Medulla oblongata (tissue), 1 donor: ENCODE results near the gene DVL2.

ENCODE experiments used
- DNase-seq: peaks from one replicate; pipeline ENCODE4 v3.0.0-alpha.2; 2015; ENCODE audit errors: extremely low spot score

The DVL2 gene

DNA sequence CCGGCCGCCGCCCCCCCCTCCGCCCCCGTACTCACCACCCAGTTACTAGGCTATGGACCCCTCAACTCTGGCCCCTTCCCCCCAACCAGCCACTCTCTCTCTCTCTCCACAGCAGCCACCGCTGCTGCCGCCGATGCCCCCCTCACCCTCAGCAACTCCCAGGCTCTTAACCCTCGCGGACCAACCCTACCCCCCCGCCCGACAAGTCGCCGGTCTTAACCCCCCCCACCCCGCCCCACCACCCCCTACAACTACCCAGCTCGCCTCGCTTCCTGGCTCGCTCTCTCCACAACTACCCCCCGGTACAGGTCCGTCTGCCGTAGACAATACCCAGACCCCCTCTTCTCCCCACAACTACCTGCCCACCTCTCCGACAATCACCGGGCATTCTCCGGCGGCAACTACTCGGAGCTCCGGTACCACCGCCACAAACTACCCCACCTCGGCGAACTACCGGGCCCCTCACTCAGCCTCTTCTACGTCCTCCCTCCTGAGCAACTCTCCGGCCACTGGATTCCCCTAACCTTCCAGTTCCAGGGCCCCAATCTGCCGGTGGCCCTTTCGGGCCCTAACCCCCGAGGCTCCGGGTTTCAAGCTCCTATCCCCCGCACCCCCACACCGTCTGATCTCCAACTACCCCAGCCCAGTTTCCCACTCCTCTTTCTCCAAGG, 4.2 kb upstream of the DVL2 start:
- DNase-seq: no peak

DNA sequence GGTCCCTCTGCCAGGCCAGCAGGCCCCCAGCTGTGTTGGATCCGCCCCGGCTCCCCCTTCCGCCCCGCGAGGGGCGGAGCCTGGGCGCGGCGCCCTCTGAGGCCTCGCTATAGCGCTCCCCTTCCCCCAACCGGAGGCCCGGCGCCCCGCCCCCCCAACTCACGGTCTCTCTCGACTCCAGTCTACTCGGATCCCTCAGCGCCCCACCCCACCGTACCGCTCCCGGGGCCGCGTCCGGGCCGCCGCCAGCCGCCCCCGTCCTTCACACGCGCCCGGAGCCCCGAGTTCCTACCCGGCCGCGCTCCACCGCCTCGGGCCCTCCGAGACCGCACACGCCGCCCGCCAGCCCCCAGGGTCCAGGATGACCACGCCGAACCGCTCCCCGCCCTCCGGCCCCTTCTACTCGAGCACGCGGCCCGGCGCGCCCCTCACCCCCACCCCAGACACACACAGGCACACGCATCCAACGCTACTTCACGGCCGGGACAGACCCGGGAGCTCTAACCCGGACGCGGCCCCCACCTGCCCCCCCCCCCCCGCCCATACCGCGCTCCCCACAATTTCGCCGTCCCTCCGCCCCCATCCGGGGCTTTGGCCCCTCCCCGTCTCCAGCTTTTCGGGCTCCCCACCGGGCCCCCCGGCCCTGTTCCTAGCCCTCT, 3.6 kb upstream of the DVL2 start:
- peak; percentile 72 for DNase-seq

DNA sequence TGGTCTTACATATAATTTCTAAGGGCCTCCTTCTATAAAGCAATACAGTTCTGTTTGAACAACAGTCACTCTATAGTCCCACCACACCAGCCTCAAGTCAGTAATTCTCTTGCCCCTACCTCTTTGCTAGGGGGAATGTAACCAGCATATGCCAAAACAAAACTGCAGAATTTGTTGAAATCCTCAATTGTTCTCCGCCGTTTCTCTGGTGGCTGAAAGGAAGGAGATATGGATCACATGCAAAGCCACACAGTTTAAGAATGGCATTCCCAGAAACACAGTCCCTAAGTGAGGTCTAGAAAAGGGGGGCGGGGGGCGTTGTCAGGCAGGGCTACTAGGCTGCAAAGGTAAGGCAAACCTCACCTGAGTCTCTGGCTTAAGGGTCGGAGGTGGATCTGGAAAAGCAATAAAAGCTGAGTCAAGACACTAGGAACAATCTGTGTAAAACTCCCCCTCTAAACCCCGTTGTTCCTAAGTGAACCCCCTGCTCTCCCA, 3.0 kb upstream of the DVL2 start:
- DNase-seq: no peak

DNA sequence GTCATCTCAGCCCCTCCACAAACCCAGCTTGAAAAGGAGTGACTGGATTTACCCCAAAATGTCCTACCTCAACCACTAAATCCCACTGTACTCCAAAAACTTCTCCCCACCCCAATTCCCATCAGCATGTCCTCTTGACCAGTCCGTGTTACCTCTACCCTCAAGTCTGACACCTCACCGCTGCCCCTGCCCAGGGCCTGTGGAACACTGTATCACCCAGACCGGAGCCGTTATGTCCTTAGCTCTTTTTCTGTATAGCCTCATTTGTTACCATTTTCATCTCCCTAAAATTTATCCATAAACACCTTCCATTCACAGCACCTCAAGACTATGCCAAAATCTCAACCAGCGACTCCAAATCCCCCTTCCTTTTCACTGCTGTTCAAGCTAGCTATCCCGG, 2.5 kb upstream of the DVL2 start:
- DNase-seq: no peak

DNA sequence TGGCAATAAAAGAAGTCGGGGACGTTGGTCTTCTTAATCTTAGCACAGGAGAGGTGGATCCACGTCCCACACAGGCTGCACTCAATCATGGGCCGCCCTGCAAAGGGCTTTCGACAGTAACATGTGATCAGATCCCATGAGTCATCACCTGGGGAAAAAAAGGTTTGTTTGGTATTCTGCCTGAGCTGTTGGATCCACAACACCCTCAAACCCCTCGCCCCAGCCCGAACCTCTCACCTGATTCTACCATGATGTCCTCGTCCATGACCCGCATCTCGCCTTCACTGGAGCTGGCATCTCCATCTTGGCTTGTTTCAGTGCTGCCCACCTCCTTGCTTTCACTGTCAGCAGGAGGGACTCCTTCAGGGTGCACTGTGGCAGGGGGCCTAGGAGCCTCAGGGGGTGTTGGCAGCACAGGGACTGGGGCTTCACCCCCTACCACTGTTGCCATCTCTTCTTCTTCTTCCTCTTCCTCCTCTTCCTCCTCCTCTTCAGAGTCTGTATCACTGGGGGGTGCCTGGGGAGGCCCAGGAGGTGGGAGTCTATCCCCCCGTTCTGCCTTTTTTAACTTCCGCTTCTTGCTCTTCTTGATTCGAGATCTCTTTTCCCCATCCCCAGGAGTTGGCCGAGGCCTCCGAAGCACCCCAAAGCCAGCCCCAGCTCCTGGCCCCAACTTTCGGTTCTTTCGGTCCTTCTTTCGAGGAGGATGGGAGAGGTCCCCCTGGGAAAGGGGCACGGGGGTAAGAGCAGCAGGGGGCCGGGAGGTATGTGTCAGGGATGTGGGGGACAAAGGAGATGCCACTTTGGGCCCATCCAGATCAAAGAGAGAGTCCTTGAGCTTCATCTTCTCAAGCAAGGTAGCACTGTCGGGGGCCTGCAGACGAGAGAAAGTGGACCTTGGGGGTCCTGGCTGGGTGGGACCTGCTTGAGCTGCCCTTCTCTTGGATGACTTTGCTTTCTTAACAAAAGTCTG, 1.7 kb upstream of the DVL2 start:
- DNase-seq: no peak

DNA sequence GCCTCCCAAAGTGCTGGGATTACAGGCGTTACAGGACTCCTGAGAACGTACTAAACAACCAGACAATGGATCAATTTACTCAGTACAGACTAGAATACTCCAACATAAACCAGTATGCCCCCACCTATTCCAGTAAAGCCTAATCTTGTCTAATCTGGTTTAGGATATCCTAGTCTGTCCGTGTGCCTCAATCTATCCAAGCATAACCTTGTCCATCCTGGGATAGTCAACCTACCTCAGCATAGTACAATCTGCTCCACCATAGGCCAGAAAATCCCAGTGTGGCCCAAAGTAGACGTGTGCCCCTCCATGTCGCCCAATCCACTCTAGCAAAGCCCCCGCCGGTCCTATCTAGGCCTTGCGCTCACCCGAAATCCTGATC, 625 bp downstream of the DVL2 start:
- DNase-seq: no peak

DNA sequence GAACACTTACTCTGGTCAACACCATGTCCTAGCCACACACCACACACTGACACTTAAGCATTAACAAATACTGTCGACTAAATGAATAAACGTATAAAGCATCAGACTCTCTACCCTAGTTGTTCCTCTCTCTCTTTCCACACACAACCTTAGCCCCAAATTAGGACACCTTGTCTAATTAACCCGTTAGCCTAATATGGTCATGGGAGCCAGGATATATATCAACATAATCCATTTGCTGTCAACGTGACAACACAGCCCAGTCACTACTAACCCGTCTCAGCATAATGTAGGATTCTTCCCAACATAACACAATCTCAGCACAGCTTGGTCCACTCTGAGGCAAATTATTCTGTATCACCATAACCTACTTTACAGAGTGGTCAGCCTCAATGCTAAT, 2.2 kb downstream of the DVL2 start:
- DNase-seq: no peak

DNA sequence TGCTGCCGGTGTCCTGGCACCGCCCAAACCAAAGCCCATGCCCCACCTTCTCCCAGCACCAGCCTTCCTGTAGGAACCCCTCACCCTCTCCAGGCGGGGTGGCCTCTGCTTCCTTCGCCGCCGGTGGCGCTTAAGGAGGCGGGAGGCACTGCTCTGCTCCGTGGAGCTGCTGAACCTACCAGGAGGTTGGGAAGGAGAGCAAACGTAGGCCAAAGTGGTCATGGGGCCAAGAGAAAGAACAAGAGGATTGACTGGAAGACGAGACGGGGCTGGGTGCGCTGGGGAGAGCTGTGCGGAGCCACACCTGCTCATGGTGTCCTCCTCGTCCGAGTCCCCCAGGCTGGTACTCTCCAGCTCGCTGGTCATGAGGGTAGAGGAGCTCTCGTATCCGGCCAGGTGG, 4.8 kb downstream of the DVL2 start:
- no peak for DNase-seq

DNA sequence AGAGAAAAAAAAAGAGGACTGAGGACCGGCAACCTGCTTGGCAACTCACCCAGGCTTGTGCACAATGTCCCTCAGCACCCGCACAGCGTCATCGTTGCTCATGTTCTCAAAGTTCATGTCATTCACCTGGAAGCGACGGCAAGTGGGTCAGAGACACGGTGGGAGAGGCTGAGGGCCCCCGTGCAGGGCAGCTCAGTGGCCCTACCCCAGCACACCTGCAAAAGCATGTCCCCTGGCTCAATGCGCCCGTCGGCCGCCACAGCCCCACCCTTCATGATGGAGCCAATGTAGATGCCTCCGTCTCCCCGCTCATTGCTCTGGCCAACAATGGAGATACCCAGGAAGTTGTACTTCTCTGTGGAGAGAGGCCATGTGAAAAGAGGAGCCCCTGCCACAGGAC, 5.4 kb downstream of the DVL2 start:
- DNase-seq: no peak

DNA sequence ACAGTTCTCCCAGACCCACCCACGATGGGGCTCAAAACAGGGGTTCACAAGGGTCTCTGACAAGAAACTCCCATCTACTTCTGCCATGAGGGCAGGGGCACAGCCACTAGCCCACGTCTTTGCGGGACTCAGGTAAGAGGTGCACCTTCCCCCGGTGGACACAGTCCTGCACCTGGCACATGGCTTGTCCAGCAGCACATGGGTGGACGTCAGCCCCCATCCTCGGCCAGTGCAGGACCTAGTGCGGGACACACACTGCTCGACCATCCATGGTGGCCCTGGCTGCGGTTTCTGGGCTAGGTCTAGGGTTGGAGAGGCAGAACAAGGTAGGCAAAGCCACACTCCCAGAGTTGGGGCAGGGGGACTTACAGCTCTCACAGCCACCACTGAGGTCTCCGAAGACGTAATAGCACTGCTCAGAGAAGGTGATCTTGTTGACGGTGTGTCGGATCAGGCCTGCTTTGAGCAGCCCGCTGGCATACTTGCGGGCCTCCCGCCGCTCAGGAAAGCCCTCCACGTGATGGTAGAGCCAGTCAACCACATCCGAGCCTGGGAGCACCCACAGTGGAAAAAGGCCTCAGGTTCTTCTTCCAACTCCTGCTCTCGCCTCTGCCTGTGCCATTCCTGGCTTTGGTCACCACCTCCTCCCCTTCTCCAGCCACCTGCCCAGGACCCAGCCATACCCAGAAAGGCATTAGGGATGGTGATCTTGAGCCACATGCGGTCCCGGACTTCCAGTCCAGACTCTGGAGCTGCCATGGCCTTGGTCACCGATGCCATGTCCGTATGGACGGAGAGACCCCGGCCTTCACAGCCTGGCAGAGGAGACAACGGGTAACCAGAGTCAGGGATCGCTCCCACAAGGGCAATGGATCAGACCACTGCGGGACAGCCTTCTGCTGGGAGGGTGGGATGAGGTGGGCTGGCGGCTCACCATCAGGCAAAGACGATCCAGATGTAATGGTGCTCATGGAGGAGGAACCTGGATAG, 7.3 kb downstream of the DVL2 start:
- DNase-seq: no peak

DNA sequence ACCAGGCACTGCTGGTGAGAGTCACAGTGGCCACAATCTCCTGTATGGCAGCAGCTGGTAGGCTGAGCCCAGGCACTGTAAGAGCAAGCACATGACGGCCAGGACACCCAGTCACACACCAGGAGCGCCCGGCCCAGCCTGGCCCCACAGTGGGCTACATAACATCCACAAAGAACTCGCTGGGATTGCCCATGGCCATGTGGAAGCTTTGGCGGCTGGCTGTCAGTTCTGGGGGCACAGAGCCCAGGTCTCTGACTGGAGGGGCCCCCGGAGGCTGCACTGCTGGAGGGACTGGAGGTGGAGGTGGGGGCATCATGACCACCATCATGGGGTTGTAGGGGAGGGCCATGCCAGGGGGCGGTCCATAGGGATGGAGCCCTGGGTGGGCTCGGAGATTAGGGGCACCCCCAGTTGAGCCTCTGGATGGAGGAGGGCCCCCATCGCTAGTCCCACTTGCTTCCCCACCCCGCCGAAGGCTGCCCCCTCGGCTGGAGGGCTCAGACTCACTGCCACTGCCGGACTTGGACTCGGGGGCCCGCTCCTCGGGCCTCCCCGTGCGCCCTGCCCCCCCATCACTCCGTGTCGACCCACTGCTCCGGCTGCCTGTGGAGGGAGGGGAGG, 8.5 kb downstream of the DVL2 start:
- no peak for DNase-seq

DNA sequence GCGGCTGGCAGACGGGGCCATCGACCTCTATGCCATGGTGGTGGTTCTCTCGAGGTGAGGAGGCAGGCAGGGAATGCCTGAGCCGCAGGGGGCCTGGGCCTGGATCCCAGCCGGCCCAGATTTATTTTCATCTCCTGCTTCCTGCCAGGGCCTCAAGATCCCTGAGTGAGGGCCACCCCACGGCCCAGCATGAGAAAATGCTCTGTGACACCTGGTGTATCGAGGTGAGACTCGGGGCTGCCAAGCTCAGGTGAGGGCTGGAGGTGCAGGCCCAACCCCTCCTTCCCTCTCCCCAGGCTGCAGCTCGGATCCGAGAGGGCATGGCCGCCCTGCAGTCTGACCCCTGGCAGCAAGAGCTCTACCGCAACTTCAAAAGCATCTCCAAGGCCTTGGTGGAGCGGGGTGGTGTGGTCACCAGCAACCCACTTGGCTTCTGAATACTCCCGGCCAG, 9.6 kb downstream of the DVL2 start:
- DNase-seq: no peak

DNA sequence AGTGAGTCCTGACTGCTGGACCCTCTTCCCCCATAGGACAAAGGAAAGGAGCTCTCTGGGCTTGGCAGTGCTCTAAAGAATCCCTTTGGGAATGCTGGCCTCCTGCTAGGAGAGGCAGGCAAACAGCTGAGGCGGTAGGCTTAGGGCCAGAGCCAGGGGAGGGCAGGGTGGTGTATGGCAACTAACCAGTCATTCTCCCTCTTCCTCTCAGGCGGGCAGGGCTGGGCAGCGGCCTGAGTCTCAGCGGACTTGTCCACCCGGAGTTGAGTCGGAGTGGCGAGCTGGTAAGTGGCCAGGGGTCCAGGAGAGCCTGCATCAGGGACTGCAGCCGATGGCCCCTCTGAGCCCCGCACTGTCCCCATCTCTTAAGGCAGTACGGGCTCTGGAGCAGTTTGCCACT, 10.2 kb downstream of the DVL2 start:
- no peak for DNase-seq

DNA sequence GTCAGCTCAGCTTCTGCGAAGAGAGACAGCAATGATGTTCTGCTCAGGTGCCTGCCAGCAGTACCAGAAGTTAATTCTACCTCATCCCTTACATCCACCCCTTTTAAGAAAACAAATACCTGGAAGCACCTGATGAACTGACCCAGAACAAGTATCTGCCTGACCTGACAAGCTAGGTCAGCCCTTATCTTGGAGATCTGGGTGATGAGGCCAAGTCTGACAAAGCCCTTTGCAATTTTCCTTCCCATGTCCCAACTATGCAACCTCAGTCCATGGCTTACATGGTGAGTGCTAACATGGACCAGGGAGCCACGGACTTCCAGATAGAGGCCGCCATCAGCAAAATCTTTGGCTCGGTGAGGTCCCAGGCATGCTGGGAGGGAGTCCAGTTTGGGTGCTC, 10.9 kb downstream of the DVL2 start:
- DNase-seq: no peak

DNA sequence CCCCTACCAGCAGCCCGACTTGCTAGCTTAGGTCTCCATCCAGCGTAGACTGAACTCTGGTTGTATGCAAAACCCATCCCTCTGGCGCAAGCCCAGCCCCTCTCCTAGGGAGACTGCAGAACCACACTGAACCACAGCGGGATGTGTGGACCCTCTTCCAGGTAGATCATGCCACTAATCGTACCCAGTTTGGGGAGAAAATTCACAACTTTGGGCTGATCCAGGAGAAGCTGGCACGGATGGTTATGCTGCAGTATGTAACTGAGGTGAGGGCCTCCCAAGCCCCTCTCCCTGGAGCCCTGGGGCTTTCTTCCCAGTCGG, 11.4 kb downstream of the DVL2 start:
- DNase-seq: no peak

DNA sequence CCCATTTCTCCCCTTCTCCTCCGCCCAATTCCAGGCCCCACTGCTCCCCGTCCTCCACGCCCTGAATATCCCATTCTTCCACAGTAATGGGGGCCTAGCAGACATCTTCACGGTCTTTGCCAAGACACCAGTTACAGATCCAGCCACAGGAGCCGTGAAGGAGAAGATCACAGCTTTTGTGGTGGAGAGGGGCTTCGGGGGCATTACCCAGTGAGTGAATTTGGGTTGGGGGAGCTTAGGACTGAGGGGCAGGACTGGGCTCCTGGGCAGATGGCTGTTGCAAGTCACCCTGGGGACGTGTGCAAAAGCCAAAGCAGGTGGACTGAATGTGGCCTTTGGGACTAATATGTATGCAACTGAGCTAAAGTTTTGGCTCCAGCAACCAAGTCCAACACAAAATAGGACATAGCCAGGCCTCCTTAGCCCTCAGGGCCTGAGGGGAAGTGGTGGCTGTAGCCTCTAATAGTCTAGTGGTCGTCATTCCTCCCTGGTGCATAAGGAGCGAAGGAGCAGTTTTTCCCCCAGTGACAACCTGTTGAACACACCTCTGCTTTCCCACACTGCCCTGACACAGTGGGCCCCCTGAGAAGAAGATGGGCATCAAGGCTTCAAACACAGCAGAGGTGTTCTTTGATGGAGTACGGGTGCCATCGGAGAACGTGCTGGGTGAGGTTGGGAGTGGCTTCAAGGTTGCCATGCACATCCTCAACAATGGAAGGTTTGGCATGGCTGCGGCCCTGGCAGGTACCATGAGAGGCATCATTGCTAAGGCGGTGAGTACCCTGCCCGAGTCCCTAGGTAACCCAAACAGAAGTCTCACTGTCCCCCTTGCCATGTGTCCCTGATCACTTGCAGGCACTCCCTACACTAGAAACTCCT, 12.0 kb downstream of the DVL2 start:
- DNase-seq: no peak

DNA sequence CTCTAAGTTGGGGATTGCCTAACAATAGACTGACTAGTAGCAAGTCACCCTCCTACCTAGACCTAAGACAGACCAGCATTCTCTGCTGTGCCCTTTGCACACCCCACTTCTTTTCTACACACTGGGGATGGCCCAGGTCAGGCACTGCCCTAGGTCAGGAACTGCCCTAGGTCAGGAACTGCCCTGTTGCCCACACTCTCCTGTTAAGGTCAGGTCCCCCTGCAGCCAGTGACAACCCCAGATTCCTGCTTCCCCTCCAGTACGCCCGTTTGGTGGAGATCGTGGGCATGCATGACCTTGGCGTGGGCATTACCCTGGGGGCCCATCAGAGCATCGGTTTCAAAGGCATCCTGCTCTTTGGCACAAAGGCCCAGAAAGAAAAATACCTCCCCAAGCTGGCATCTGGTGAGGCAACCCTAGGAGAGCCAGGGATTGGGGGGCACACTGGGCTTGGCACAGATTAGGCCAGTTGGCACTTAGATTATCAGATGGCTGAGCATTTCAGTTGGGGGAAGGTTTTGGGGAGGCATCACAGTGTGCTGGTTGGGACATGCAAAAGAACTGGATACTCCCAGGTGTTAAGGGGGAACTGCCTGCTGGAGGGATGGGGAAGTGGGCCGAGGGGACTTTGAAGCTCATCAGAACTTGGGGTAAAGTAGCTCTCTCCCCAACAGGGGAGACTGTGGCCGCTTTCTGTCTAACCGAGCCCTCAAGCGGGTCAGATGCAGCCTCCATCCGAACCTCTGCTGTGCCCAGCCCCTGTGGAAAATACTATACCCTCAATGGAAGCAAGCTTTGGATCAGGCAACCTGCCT, 12.8 kb downstream of the DVL2 start:
- no peak for DNase-seq

DNA sequence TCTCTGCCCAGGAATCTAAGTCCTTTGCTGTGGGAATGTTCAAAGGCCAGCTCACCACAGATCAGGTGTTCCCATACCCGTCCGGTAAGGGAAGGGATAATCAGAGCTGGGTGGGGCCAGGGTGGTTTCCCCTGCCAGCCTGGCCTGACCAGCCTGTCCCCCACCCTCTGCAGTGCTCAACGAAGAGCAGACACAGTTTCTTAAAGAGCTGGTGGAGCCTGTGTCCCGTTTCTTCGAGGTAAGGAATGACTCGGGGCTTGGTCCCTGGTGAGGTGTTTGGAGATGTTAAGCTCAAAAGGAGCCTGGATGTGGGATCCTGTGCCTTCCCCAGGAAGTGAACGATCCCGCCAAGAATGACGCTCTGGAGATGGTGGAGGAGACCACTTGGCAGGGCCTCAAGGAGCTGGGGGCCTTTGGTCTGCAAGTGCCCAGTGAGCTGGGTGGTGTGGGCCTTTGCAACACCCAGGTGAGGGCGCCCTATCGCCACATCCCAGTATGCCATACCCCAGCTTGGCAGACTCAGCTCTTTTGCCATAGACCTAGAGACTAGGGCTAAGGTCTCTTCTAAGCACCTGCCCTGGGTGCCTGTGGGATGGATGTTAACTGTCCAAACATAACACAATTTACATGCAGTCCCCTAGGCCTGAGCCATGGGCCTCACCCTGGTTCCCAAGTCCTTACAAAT, 13.6 kb downstream of the DVL2 start:
- peak; percentile 58 for DNase-seq
